WTC11 (cell line): ENCODE results near the gene SMIM29. TPM values are rescaled to one million over a fixed set of nuclear protein-coding genes. Genes with fewer than 3 reads are reported as not detected.

ENCODE experiments used
- ATAC-seq: fragments of 200-7000 bp; cut with Tn5 transposase; 2 replicates; pipeline ENCODE4 v1.10.0; 2021; ENCODE audit warnings: mild to moderate bottlenecking, moderate library complexity
- CTCF ChIA-PET: fragments of 300-600 bp; sonication (Branson Sonifier 250); formaldehyde crosslinking; loops from one replicate; lab custom pipeline; 2021; ENCODE audit warnings: antibody characterized with exemption; lab: Charles Lee
- POLR2A ChIA-PET: fragments of 350-600 bp; sonication (Branson Sonifier 250); formaldehyde crosslinking; loops from one replicate; lab custom pipeline; 2021; ENCODE audit warnings: antibody characterized with exemption; lab: Charles Lee
- DNase-seq: peaks from one replicate; pipeline ENCODE4 v3.0.0; 2021; ENCODE audit warnings: low spot score
- H3K27ac Mint-ChIP-seq: 2 replicates; pipeline ENCODE4 v1.8.0; 2021; ENCODE audit warnings: mixed read lengths
- H3K27me3 Mint-ChIP-seq: 2 replicates; pipeline ENCODE4 v1.8.0; 2021; ENCODE audit warnings: low read depth, mild to moderate bottlenecking, moderate library complexity, mixed read lengths
- H3K36me3 Mint-ChIP-seq: 2 replicates; pipeline ENCODE4 v1.8.0; 2021; ENCODE audit warnings: mixed read lengths
- H3K4me1 Mint-ChIP-seq: 2 replicates; pipeline ENCODE4 v1.8.0; 2022; ENCODE audit warnings: mixed read lengths
- H3K4me3 Mint-ChIP-seq: 2 replicates; pipeline ENCODE4 v1.8.0; 2021; ENCODE audit warnings: mild to moderate bottlenecking, moderate library complexity, mixed read lengths
- H3K9me3 Mint-ChIP-seq: 2 replicates; pipeline ENCODE4 v1.8.0; 2021; ENCODE audit warnings: mixed read lengths
- CBFB ChIP-seq: sonication (generic); formaldehyde crosslinking; IDR thresholded peaks from 2 replicates; pipeline ENCODE4 v1.8.1; 2022; ENCODE audit warnings: mild to moderate bottlenecking, low read depth, missing genetic modification reagents
- CTCF ChIP-seq: fragments of 200-600 bp; IDR thresholded peaks from 2 replicates; pipeline ENCODE4 v1.8.0; 2022; ENCODE audit warnings: antibody characterized with exemption
- ELF4 ChIP-seq: sonication (generic); formaldehyde crosslinking; IDR thresholded peaks from 2 replicates; pipeline ENCODE4 v1.8.1; 2022; ENCODE audit warnings: low read depth, mild to moderate bottlenecking, moderate library complexity, missing genetic modification reagents
- ERG ChIP-seq: fragments of 250-450 bp; sonication (Bioruptor Pico); IDR thresholded peaks from 2 replicates; pipeline ENCODE4 v1.8.0; 2021; ENCODE audit warnings: mild to moderate bottlenecking
- ETV6 ChIP-seq: sonication (generic); formaldehyde crosslinking; IDR thresholded peaks from 2 replicates; pipeline ENCODE4 v1.8.1; 2022; ENCODE audit warnings: mild to moderate bottlenecking, missing genetic modification reagents
- FOXP1 ChIP-seq: sonication (generic); formaldehyde crosslinking; IDR thresholded peaks from 2 replicates; pipeline ENCODE4 v1.8.0; 2022; ENCODE audit warnings: missing genetic modification reagents, mild to moderate bottlenecking, moderate library complexity, borderline replicate concordance
- GTF2I ChIP-seq: fragments of 250-450 bp; sonication (Bioruptor Pico); conservative IDR thresholded peaks from 2 replicates; pipeline ENCODE4 v1.4.0; 2021; ENCODE audit warnings: mild to moderate bottlenecking
- IRF2 ChIP-seq: sonication (generic); formaldehyde crosslinking; IDR thresholded peaks from 2 replicates; pipeline ENCODE4 v1.8.0; 2022; ENCODE audit warnings: low read depth, missing genetic modification reagents, borderline replicate concordance
- KAT7 ChIP-seq: sonication (generic); formaldehyde crosslinking; IDR thresholded peaks from 2 replicates; pipeline ENCODE4 v1.8.1; 2023; ENCODE audit warnings: missing genetic modification reagents, mild to moderate bottlenecking, borderline replicate concordance
- NR1H2 ChIP-seq: sonication (generic); formaldehyde crosslinking; IDR thresholded peaks from 2 replicates; pipeline ENCODE4 v1.9.0; 2021; ENCODE audit warnings: mild to moderate bottlenecking, moderate library complexity, missing genetic modification reagents
- SMAD3 ChIP-seq: sonication (generic); formaldehyde crosslinking; IDR thresholded peaks from 2 replicates; pipeline ENCODE4 v1.8.0; 2022; ENCODE audit warnings: missing genetic modification reagents, mild to moderate bottlenecking, borderline replicate concordance
- SOX15 ChIP-seq: fragments of 250-450 bp; sonication (Bioruptor Pico); IDR thresholded peaks from 2 replicates; pipeline ENCODE4 v1.9.0; 2021; ENCODE audit warnings: mild to moderate bottlenecking
- ZNF232 ChIP-seq: sonication (generic); formaldehyde crosslinking; IDR thresholded peaks from 2 replicates; pipeline ENCODE4 v1.8.0; 2022; ENCODE audit warnings: mild to moderate bottlenecking, missing genetic modification reagents
- ZNF425 ChIP-seq: fragments of 250-450 bp; sonication (Bioruptor Pico); conservative IDR thresholded peaks from 2 replicates; pipeline ENCODE4 v1.9.0; 2021; ENCODE audit warnings: mild to moderate bottlenecking
- total RNA-seq: library from RNA; stranded (reverse); gene quantifications from 3 replicates; pipeline ENCODE4 v1.2.3, GENCODE V29; 2021
- TF ChIP-seq, protein P1 (sequence below): sonication (generic); formaldehyde crosslinking; IDR thresholded peaks from 2 replicates; pipeline ENCODE4 v1.8.0; 2022; ENCODE audit warnings: mild to moderate bottlenecking, missing genetic modification reagents
- TF ChIP-seq, protein P2 (sequence below): sonication (generic); formaldehyde crosslinking; IDR thresholded peaks from 2 replicates; pipeline ENCODE4 v1.8.1; 2023; ENCODE audit warnings: mild to moderate bottlenecking, missing genetic modification reagents
- TF ChIP-seq, protein P3 (sequence below): sonication (generic); formaldehyde crosslinking; IDR thresholded peaks from 2 replicates; pipeline ENCODE4 v1.8.0; 2023; ENCODE audit warnings: mild to moderate bottlenecking, missing genetic modification reagents
- TF ChIP-seq, protein P4 (sequence below): sonication (generic); formaldehyde crosslinking; IDR thresholded peaks from 2 replicates; pipeline ENCODE4 v1.8.1; 2022; ENCODE audit warnings: mild to moderate bottlenecking, missing genetic modification reagents, moderate library complexity, borderline replicate concordance

The SMIM29 gene
- total RNA-seq, 1 experiment from 2014 or later: 11.7 TPM

DNA sequence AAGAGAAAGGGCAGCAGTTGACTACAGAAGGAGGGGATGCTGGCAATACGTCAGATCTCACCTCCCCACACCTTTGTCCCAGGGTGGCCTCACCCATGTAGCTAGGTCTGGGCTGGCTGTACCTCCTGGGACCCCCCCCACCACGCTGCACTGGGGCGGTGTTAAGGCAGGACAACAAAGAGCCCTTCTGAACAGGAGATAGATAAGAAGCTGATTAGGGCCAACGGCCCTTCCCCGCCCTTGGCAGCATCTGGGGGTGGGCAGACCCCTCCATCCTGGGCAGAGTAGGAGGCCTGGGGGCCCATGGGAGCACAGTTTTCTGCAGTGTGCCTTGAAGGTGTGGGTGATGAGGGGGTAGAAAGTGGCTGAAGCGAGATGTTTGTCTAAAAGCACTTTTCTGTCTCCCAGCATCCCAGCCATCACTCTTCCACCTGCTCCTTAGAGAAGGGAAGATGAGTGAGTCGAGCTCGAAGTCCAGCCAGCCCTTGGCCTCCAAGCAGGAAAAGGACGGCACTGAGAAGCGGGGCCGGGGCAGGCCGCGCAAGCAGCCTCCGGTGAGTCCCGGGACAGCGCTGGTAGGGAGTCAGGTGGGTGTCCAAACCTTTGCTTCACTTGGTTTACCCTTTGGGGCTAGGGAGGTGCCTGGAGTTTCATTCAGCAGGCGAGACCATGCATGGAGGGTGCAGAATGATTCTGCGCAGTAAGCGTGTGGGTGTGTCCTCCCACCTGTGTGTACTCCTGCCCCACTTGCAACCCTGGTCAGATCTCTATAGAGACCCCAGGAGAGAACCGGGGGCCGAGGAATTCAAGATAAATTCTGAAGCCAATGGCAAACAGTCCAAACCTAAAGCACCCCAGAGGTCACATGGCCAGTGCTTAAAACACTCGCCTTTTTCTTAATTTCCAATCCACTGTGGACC lies 8.2 kb downstream of the SMIM29 start:
- DNase-seq (peak; percentile 10), ATAC-seq (no peak)
- Mint-ChIP-seq H3K27me3 (no peaks in the 10 kb centered on the region), H3K4me1 (peaks cover 63% of the 10 kb centered on the region), H3K4me3 (peak overlapping the region; percentile 92), H3K36me3 (peaks cover 62% of the 10 kb centered on the region), H3K9me3 (no peaks in the 10 kb centered on the region), H3K27ac (peak overlapping the region; percentile 95)
- POLR2A ChIA-PET: no interaction called here
- TF ChIP-seq ERG (no peak), NR1H2 (CRISPR knock-in tag) (no peak)
- TF ChIP-seq, protein P1, sequence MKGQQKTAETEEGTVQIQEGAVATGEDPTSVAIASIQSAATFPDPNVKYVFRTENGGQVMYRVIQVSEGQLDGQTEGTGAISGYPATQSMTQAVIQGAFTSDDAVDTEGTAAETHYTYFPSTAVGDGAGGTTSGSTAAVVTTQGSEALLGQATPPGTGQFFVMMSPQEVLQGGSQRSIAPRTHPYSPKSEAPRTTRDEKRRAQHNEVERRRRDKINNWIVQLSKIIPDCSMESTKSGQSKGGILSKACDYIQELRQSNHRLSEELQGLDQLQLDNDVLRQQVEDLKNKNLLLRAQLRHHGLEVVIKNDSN (CRISPR knock-in tag): 0 out of 2 replicates have a peak, but pooled peaks have one; percentile 18
- CTCF ChIA-PET: interaction anchor here (1.2 to 1.7 kb wide), 2 partner anchors 14 to 44 kb away, joined by 3 to 14 read pairs; no protein-coding TSS in a partner anchor

- no peaks in the 10 kb centered on the region for H3K9me3 Mint-ChIP-seq
- peaks cover 58% of the 10 kb centered on the region for H3K4me1 Mint-ChIP-seq
- H3K27me3 Mint-ChIP-seq: no peaks in the 10 kb centered on the region
- DNase-seq (no peak), ATAC-seq (no peak)
- H3K36me3 Mint-ChIP-seq: peaks cover 55% of the 10 kb centered on the region
- peak overlapping the region; percentile 92 for H3K4me3 Mint-ChIP-seq
- H3K27ac Mint-ChIP-seq: peak overlapping the region; percentile 95
- ChIA-PET CTCF (interaction anchor here (1.2 to 1.7 kb wide), 2 partner anchors 13 to 43 kb away, joined by 3 to 14 read pairs; no protein-coding TSS in a partner anchor), POLR2A (no interaction called here)
- TF ChIP-seq KAT7 (CRISPR knock-in tag) (no peak), GTF2I (CRISPR knock-in tag) (no peak), FOXP1 (CRISPR knock-in tag) (no peak), ZNF425 (CRISPR knock-in tag) (no peak)
Measured at GRCh38 chr6:34239893-34240292, 8.9 kb downstream of the SMIM29 start.

- CTCF ChIA-PET: interaction anchor here (1.2 to 1.7 kb wide), 2 partner anchors 13 to 43 kb away, joined by 3 to 14 read pairs; no protein-coding TSS in a partner anchor
- Mint-ChIP-seq H3K4me3 (peak overlapping the region; percentile 92), H3K9me3 (no peaks in the 10 kb centered on the region), H3K36me3 (peaks cover 55% of the 10 kb centered on the region), H3K27ac (peak overlapping the region; percentile 95), H3K27me3 (no peaks in the 10 kb centered on the region), H3K4me1 (peaks cover 58% of the 10 kb centered on the region)
- DNase-seq (no peak), ATAC-seq (no peak)
- POLR2A ChIA-PET: no interaction called here
- no peak for TF ChIP-seq SOX15
- TF ChIP-seq, protein P2, sequence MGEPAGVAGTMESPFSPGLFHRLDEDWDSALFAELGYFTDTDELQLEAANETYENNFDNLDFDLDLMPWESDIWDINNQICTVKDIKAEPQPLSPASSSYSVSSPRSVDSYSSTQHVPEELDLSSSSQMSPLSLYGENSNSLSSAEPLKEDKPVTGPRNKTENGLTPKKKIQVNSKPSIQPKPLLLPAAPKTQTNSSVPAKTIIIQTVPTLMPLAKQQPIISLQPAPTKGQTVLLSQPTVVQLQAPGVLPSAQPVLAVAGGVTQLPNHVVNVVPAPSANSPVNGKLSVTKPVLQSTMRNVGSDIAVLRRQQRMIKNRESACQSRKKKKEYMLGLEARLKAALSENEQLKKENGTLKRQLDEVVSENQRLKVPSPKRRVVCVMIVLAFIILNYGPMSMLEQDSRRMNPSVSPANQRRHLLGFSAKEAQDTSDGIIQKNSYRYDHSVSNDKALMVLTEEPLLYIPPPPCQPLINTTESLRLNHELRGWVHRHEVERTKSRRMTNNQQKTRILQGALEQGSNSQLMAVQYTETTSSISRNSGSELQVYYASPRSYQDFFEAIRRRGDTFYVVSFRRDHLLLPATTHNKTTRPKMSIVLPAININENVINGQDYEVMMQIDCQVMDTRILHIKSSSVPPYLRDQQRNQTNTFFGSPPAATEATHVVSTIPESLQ (CRISPR knock-in tag): no peak
- TF ChIP-seq CTCF: no peak
- TF ChIP-seq ELF4: no peak
- TF ChIP-seq, protein P3, sequence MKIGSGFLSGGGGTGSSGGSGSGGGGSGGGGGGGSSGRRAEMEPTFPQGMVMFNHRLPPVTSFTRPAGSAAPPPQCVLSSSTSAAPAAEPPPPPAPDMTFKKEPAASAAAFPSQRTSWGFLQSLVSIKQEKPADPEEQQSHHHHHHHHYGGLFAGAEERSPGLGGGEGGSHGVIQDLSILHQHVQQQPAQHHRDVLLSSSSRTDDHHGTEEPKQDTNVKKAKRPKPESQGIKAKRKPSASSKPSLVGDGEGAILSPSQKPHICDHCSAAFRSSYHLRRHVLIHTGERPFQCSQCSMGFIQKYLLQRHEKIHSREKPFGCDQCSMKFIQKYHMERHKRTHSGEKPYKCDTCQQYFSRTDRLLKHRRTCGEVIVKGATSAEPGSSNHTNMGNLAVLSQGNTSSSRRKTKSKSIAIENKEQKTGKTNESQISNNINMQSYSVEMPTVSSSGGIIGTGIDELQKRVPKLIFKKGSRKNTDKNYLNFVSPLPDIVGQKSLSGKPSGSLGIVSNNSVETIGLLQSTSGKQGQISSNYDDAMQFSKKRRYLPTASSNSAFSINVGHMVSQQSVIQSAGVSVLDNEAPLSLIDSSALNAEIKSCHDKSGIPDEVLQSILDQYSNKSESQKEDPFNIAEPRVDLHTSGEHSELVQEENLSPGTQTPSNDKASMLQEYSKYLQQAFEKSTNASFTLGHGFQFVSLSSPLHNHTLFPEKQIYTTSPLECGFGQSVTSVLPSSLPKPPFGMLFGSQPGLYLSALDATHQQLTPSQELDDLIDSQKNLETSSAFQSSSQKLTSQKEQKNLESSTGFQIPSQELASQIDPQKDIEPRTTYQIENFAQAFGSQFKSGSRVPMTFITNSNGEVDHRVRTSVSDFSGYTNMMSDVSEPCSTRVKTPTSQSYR (CRISPR knock-in tag): no peak
- no peak for TF ChIP-seq ETV6 (CRISPR knock-in tag)
- no peak for TF ChIP-seq SMAD3 (CRISPR knock-in tag)
- no peak for TF ChIP-seq IRF2
- TF ChIP-seq ZNF232 (CRISPR knock-in tag): no peak
- TF ChIP-seq, protein P4, sequence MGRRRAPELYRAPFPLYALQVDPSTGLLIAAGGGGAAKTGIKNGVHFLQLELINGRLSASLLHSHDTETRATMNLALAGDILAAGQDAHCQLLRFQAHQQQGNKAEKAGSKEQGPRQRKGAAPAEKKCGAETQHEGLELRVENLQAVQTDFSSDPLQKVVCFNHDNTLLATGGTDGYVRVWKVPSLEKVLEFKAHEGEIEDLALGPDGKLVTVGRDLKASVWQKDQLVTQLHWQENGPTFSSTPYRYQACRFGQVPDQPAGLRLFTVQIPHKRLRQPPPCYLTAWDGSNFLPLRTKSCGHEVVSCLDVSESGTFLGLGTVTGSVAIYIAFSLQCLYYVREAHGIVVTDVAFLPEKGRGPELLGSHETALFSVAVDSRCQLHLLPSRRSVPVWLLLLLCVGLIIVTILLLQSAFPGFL: no peak
- no peak for TF ChIP-seq CBFB (CRISPR knock-in tag)
Measured at GRCh38 chr6:34239500-34239825, 9.3 kb downstream of the SMIM29 start.
